HCT116 (cell line): ENCODE data around the gene ACSBG1. TPM values are rescaled to one million over a fixed set of nuclear protein-coding genes. Genes with fewer than 3 reads are reported as not detected.

Source experiments
- ATAC-seq: fragments of 200-7000 bp; cut with Tn5 transposase; 2 replicates; pipeline ENCODE4 v1.9.1; 2020; ENCODE audit warnings: mild to moderate bottlenecking, moderate library complexity
- BruUV-seq: library from RNA; stranded (reverse); fragments of 400-500 nt; replicated peaks from 2 replicates; lab custom pipeline; 2021; lab: Mats Ljungman, UMichigan
- CTCF ChIA-PET: fragments of 300-600 bp; sonication (Branson Sonifier 250); formaldehyde crosslinking; loops from one replicate; lab custom pipeline; 2021; ENCODE audit warnings: antibody characterized with exemption; lab: Charles Lee
- POLR2A ChIA-PET: fragments of 300-600, 350-600 bp; sonication (Branson Sonifier 250); formaldehyde crosslinking; loops from one replicate; lab custom pipeline; 2021; ENCODE audit warnings: antibody characterized with exemption; lab: Charles Lee
- RAD21 ChIA-PET, 2 experiments: fragments of 300-600 bp; sonication (Branson Sonifier 250); formaldehyde crosslinking; loops; one replicate each; lab custom pipeline; 2023; ENCODE audit warnings: low total read pairs in 2 of 2; ENCODE audit not compliant: uncharacterized antibody in 2 of 2, unreplicated experiment in 2 of 2, low non-redundant PET in 1 of 2; lab: Charles Lee
- DNase-seq: peaks from one replicate; pipeline ENCODE4 v3.0.0-alpha.2; 2010; ENCODE audit warnings: low read depth, low spot score
- H2AFZ ChIP-seq: fragments of 200-600 bp; shearing (Covaris generic), sonication (generic); 2 replicates; pipeline ENCODE4 v1.6.1; 2017; ENCODE audit warnings: low read depth, mixed run types, mixed read lengths, antibody characterized with exemption, low read length; ENCODE audit not compliant: poor library complexity, severe bottlenecking
- H3K27ac ChIP-seq: 2 replicates; pipeline ENCODE4 v1.5.1; 2012; ENCODE audit warnings: low read depth, low read length
- H3K27me3 ChIP-seq: fragments of 200-600 bp; sonication (generic); 2 replicates; pipeline ENCODE4 v1.6.1; 2016; ENCODE audit warnings: mixed run types, low read length, mixed read lengths; ENCODE audit not compliant: insufficient read depth
- H3K36me3 ChIP-seq, 2 experiments: fragments of 200-500 bp in 1 of 2; fragments of 200-600 bp in 1 of 2; sonication (Bioruptor generic) in 1 of 2; sonication (generic) in 1 of 2; 2 replicates each; pipeline versions ENCODE4 v1.5.1 to v1.6.1; 2014 to 2016; ENCODE audit warnings: low read length in 2 of 2, inconsistent platforms in 1 of 2, mixed read lengths in 1 of 2, mixed run types in 1 of 2; ENCODE audit not compliant: insufficient read depth in 2 of 2, control insufficient read depth in 1 of 2
- H3K4me1 ChIP-seq, 2 experiments: fragments of 200-600 bp in 1 of 2; sonication (generic) in 1 of 2; 2 replicates each; pipeline versions ENCODE4 v1.5.1 to v1.6.1; 2012 to 2017; ENCODE audit warnings: low read length in 2 of 2, inconsistent platforms in 1 of 2, mild to moderate bottlenecking in 1 of 2, mixed read lengths in 1 of 2, mixed run types in 1 of 2, moderate library complexity in 1 of 2; ENCODE audit not compliant: insufficient read depth in 2 of 2, control insufficient read depth in 1 of 2
- H3K4me2 ChIP-seq: fragments of 200-600 bp; sonication (generic); 2 replicates; pipeline ENCODE4 v1.6.1; 2017; ENCODE audit warnings: mixed run types, low read length, mixed read lengths
- H3K4me3 ChIP-seq, 2 experiments: fragments of 200-600 bp in 1 of 2; sonication (generic) in 1 of 2; replicated peaks in 1 of 2; 2 replicates each; pipeline ENCODE4 v1.5.1; 2011 to 2016; ENCODE audit warnings: low read length in 2 of 2, control low read depth in 1 of 2, low read depth in 1 of 2, mild to moderate bottlenecking in 1 of 2, mixed read lengths in 1 of 2, mixed run types in 1 of 2
- H3K79me2 ChIP-seq: fragments of 200-600 bp; sonication (generic); 2 replicates; pipeline ENCODE4 v1.6.1; 2017; ENCODE audit warnings: mild to moderate bottlenecking, mixed run types, low read length, moderate library complexity, mixed read lengths; ENCODE audit not compliant: insufficient read depth
- H3K9ac ChIP-seq: fragments of 200-600 bp; sonication (generic); 2 replicates; pipeline ENCODE4 v1.6.1; 2016; ENCODE audit warnings: low read length, mixed read lengths
- H3K9me2 ChIP-seq: fragments of 200-600 bp; sonication (generic), shearing (Covaris generic); 2 replicates; pipeline ENCODE4 v1.6.1; 2017; ENCODE audit warnings: mixed run types, mild to moderate bottlenecking, moderate library complexity; ENCODE audit not compliant: insufficient read depth
- H3K9me3 ChIP-seq, 2 experiments: fragments of 200-500 bp in 1 of 2; fragments of 200-600 bp in 1 of 2; sonication (Bioruptor generic) in 1 of 2; sonication (generic) in 1 of 2; 2 replicates each; pipeline ENCODE4 v1.6.1; 2014 to 2017; ENCODE audit warnings: low read length in 2 of 2, mixed read lengths in 2 of 2, inconsistent platforms in 1 of 2, low read depth in 1 of 2, mild to moderate bottlenecking in 1 of 2, mixed run types in 1 of 2, moderate library complexity in 1 of 2; ENCODE audit not compliant: control insufficient read depth in 1 of 2, insufficient read depth in 1 of 2
- H4K20me1 ChIP-seq: fragments of 200-600 bp; sonication (generic), shearing (Covaris generic); 2 replicates; pipeline ENCODE4 v1.6.1; 2017; ENCODE audit warnings: mixed run types, mild to moderate bottlenecking, moderate library complexity; ENCODE audit not compliant: insufficient read depth
- CEBPB ChIP-seq: IDR thresholded peaks from 2 replicates; pipeline ENCODE4 v1.6.1; 2012; ENCODE audit warnings: low read depth
- POLR2A ChIP-seq: IDR thresholded peaks from 2 replicates; pipeline ENCODE4 v1.7.0; 2011; ENCODE audit warnings: borderline replicate concordance; ENCODE audit not compliant: insufficient read depth, insufficient read length; ENCODE audit errors: extremely low read depth
- REST ChIP-seq: IDR thresholded peaks from 2 replicates; pipeline ENCODE4 v1.6.1; 2012; ENCODE audit warnings: low read depth
- SP1 ChIP-seq: IDR thresholded peaks from 2 replicates; pipeline ENCODE4 v1.6.1; 2012; ENCODE audit warnings: low read depth
- SRF ChIP-seq: IDR thresholded peaks from 2 replicates; pipeline ENCODE4 v1.6.1; 2012; ENCODE audit warnings: low read depth
- ZBTB33 ChIP-seq: IDR thresholded peaks from 2 replicates; pipeline ENCODE4 v1.6.1; 2011; ENCODE audit warnings: mild to moderate bottlenecking, low read length, moderate library complexity; ENCODE audit not compliant: insufficient replicate concordance; ENCODE audit errors: extremely low read depth
- intact Hi-C: fragments of 100-400 bp; cut with micrococcal nuclease; formaldehyde crosslinking; loops from 2 replicates; pipeline ENCODE4 v1.10.0; 2022
- total RNA-seq: library from RNA; stranded (reverse); gene quantifications from one replicate; pipeline ENCODE4 v1.2.1, GENCODE V29; 2021; ENCODE audit not compliant: unreplicated experiment

ACSBG1 gene
- total RNA-seq, 1 experiment from 2014 or later, result 0.71 TPM

- Histone ChIP-seq H3K4me3 (no peak overlapping the region), H4K20me1 (no peaks in the 10 kb centered on the region), H3K4me2 (no peak overlapping the region), H2AFZ (no peak overlapping the region), H3K9ac (no peak overlapping the region), H3K79me2 (no peaks in the 10 kb centered on the region), H3K27ac (no peak overlapping the region), H3K9me2 (no peaks in the 10 kb centered on the region), H3K27me3 (no peaks in the 10 kb centered on the region), H3K4me1 (no peaks in the 10 kb centered on the region), H3K9me3 (no peaks in the 10 kb centered on the region), H3K36me3 (no peaks in the 10 kb centered on the region)
- POLR2A ChIA-PET, result no interaction called here
- ATAC-seq, result no peak
- BruUV-seq, result no TSS peak
- no peak for DNase-seq
- CTCF ChIA-PET, result no interaction called here
- intact Hi-C loops, result no loop called here
- TF ChIP-seq POLR2A (no peak), SP1 (no peak), SRF (no peak), CEBPB (no peak), REST (no peak), ZBTB33 (no peak)
- RAD21 ChIA-PET, result no interaction called here
Measured at GRCh38 chr15:78182336-78182700, 52.0 kb downstream of the ACSBG1 start.
